Measurements from ENCODE around the gene RAPGEF4. TPM values are rescaled to one million over a fixed set of nuclear protein-coding genes. Genes with fewer than 3 reads are reported as not detected.

RAPGEF4 gene
- total and polyA plus RNA-seq, 4 donors, result 6.4 to 33.5 (median 8.6) TPM

GRCh38 chr2:172994864-172995263 is 259.2 kb downstream of the RAPGEF4 start:
- 92 to 99% methylated on average over 2 of the region's 2 CpGs for WGBS, 2 donors
- no peak overlapping the region for H3K27ac ChIP-seq (ENCODE audit: low read depth in 1 of 2, low read length in 1 of 2)
- H3K36me3 ChIP-seq (ENCODE audit: control insufficient read depth in 4 of 4, insufficient read depth in 4 of 4, low read length in 4 of 4), result peaks cover 0 to 5% (median 0%) of the 10 kb centered on the region in 4 donors
- H3K4me3 ChIP-seq, result no peak overlapping the region
- H3K9ac ChIP-seq (ENCODE audit: insufficient read depth in 1 of 2, low read length in 2 of 2), result no peak overlapping the region
- H3K27me3 ChIP-seq (ENCODE audit: control insufficient read depth in 3 of 3, insufficient read depth in 3 of 3, low read length in 2 of 3), result no peaks in the 10 kb centered on the region
- no peaks in the 10 kb centered on the region for H3K9me3 ChIP-seq (ENCODE audit: control insufficient read depth in 4 of 4, insufficient read depth in 3 of 4, low read length in 3 of 4)
- TF ChIP-seq CTCF (IDR thresholded peaks at IDR 0.05; ENCODE audit: control extremely low read depth, extremely low read depth), result no peak
- ATAC-seq (ENCODE audit: insufficient read depth, low FRiP score) (no peak), DNase-seq (no peak)
- peaks cover 0 to 11% (median 2%) of the 10 kb centered on the region in 5 donors for H3K4me1 ChIP-seq (ENCODE audit: control insufficient read depth in 5 of 5, insufficient read depth in 5 of 5, low read length in 5 of 5)

- WGBS, 2 donors, result 71 to 80% methylated on average over 14 of the region's 14 CpGs
- ATAC-seq (ENCODE audit: insufficient read depth, low FRiP score), result peak; percentile 75
- peak overlapping the region in 1 of 2 donors; percentile 33 for H3K27ac ChIP-seq (ENCODE audit: low read depth in 1 of 2, low read length in 1 of 2)
- peak; percentile 56 to 82 (median 74) for DNase-seq
- H3K9me3 ChIP-seq (ENCODE audit: control insufficient read depth in 4 of 4, insufficient read depth in 3 of 4, low read length in 3 of 4), result no peaks in the 10 kb centered on the region
- no peak for TF ChIP-seq CTCF (IDR thresholded peaks at IDR 0.05; ENCODE audit: control extremely low read depth, extremely low read depth)
- H3K27me3 ChIP-seq (ENCODE audit: control insufficient read depth in 3 of 3, insufficient read depth in 3 of 3, low read length in 2 of 3), result no peaks in the 10 kb centered on the region
- peaks cover 0 to 11% (median 2%) of the 10 kb centered on the region in 5 donors for H3K4me1 ChIP-seq (ENCODE audit: control insufficient read depth in 5 of 5, insufficient read depth in 5 of 5, low read length in 5 of 5)
- no peak overlapping the region for H3K9ac ChIP-seq (ENCODE audit: insufficient read depth in 1 of 2, low read length in 2 of 2)
- H3K4me3 ChIP-seq, result no peak overlapping the region
- H3K36me3 ChIP-seq (ENCODE audit: control insufficient read depth in 4 of 4, insufficient read depth in 4 of 4, low read length in 4 of 4), result peaks cover 0 to 5% (median 0%) of the 10 kb centered on the region in 4 donors
These were observed 259.9 kb downstream of the RAPGEF4 start for GRCh38 chr2:172995323-172996244.

GRCh38 chr2:172996387-172996961 is 260.8 kb downstream of the RAPGEF4 start:
- DNase-seq (no peak), ATAC-seq (ENCODE audit: insufficient read depth, low FRiP score) (no peak)
- H3K9ac ChIP-seq (ENCODE audit: insufficient read depth in 1 of 2, low read length in 2 of 2), result no peak overlapping the region
- H3K27me3 ChIP-seq (ENCODE audit: control insufficient read depth in 3 of 3, insufficient read depth in 3 of 3, low read length in 2 of 3), result no peaks in the 10 kb centered on the region
- peaks cover 0 to 5% (median 2%) of the 10 kb centered on the region in 5 donors for H3K4me1 ChIP-seq (ENCODE audit: control insufficient read depth in 5 of 5, insufficient read depth in 5 of 5, low read length in 5 of 5)
- H3K27ac ChIP-seq (ENCODE audit: low read depth in 1 of 2, low read length in 1 of 2), result no peak overlapping the region
- WGBS, 2 donors, result 71 to 76% methylated on average over 5 of the region's 5 CpGs
- H3K9me3 ChIP-seq (ENCODE audit: control insufficient read depth in 4 of 4, insufficient read depth in 3 of 4, low read length in 3 of 4), result no peaks in the 10 kb centered on the region
- no peak overlapping the region for H3K4me3 ChIP-seq
- peaks cover 0 to 3% (median 0%) of the 10 kb centered on the region in 4 donors for H3K36me3 ChIP-seq (ENCODE audit: control insufficient read depth in 4 of 4, insufficient read depth in 4 of 4, low read length in 4 of 4)
- no peak for TF ChIP-seq CTCF (IDR thresholded peaks at IDR 0.05; ENCODE audit: control extremely low read depth, extremely low read depth)
